GM12801 (cell line): ENCODE results near the gene NCAPG2.

ENCODE experiments used
- CTCF ChIP-seq: IDR thresholded peaks from one replicate; pipeline ENCODE4 v1.5.1; 2011; ENCODE audit warnings: control low read depth; ENCODE audit not compliant: insufficient read length; ENCODE audit errors: extremely low read depth

Gene NCAPG2

GRCh38 chr7:158720112-158720511 lies 15.5 kb upstream of the NCAPG2 start:
- no peak for TF ChIP-seq CTCF

DNA sequence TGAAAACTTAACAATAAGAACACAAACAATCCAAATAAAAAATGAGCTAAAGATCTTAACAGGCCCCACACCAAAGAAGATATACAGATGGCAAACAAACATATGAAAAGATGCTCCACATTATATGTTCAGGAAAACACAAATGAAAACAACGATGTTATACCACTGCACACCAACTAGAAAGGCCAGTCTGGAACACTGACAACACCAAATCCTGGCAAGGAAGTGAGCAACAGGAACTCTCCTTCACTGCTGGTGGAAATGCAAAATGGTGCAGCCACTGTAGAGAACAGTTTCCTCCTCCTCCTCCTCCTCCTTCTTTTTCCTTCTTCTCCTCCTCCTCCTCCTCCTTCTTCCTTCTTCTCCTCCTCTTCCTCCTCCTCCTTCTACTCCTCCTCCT lies 12.2 kb upstream of the NCAPG2 start:
- no peak for TF ChIP-seq CTCF

GRCh38 chr7:158710651-158711102 lies 6.1 kb upstream of the NCAPG2 start:
- no peak for TF ChIP-seq CTCF

- TF ChIP-seq CTCF: no peak
These were observed 3.0 kb upstream of the NCAPG2 start for GRCh38 chr7:158707610-158708009.

DNA sequence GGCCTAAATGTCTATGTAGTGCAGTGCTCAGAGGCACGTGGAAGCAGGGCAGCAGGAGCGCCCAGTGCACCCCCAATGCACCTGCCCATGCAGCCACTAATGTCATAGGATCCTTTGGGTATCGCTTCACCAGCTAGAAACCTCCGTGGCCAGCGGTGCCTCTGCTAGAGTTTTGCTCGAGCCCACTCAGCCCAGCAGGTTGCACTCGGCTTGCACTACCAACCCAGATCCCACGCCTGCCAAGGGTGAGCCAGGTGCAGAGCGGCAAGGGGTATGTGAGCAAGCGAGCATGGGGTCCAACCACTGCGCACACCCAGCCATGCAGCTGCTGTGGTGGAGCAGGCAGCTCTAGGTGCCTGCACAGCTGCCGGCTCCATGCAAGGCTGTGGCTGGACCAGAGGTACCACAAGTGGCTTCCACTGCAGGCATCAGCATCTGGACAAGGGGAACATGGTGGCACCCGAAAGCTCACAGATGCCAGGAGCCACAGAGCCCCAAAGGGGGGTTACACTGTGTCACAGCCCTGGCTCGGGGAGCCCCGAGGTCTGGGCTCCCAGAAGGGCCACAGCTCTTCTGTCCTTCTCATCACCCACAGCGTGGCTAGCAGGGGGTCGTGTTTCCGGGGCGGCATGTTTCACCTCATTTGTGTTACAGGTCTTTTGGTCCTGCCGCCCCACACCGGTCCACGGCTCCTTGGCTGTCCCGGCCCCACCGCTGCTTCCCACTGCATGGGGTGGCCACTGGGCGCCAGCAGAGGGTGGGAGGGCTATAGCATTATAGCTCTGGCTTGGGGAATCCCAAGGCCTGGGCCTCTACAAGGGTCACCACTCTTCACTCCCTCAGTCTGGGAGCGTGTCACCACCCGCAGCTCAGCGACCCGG lies 2.3 kb upstream of the NCAPG2 start:
- no peak for TF ChIP-seq CTCF

- TF ChIP-seq CTCF: no peak
These were observed 1.7 kb upstream of the NCAPG2 start for GRCh38 chr7:158706273-158706704.

DNA sequence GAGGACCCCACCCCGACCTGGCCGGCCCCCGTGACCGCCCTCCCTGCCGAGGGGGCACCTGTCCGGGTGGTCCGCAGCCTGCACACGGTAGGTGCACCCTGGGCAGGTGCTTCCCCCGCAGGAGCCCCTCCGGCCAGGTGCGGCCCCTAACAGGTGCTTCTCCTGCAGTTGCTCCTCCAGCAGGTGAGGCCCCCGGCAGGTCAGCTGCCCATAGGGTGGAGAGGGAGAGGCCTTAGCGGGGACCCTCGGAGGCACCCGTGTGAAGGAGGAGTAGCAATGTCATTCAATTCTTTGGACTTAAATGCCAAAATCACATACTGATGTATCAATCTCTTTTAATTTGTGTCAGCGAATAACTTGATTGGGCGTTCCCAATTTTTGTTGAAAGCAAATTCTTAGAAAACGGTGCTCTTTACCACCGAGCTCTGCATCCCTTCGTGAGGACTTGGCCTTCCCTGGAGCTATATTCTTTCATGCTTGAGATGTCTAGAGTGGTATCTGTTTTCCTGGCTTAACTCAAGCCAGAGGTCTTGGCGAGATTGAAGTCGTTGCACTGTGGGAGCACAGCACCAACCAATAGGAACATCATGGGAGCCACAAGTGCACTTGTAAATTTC lies 738 bp upstream of the NCAPG2 start:
- no peak for TF ChIP-seq CTCF
